Progenitor cell of endocrine pancreas (in vitro differentiated cells): ENCODE measurements around the gene IPO4. TPM values are rescaled to one million over a fixed set of nuclear protein-coding genes. Genes with fewer than 3 reads are reported as not detected.
A peak's percentile ranks its signal among the peaks of the same experiment; 100 is the strongest.
"Not testable (repeated sequence)": the region's sequence is repeated elsewhere in the genome, so short reads cannot be mapped to it uniquely, and the experiment has no call there.

Source experiments
- DNase-seq: peaks from one replicate; pipeline ENCODE4 v3.0.0; 2021; ENCODE audit warnings: low spot score; ENCODE audit not compliant: unreplicated experiment
- H3K27ac Mint-ChIP-seq: 2 replicates; pipeline ENCODE4 v1.8.0; 2021; ENCODE audit warnings: mild to moderate bottlenecking, moderate library complexity, mixed read lengths
- H3K27me3 Mint-ChIP-seq: 2 replicates; pipeline ENCODE4 v1.8.0; 2021; ENCODE audit warnings: mixed read lengths
- H3K36me3 Mint-ChIP-seq: 2 replicates; pipeline ENCODE4 v1.8.0; 2022; ENCODE audit warnings: mixed read lengths; ENCODE audit not compliant: insufficient read depth
- H3K4me1 Mint-ChIP-seq: 2 replicates; pipeline ENCODE4 v1.8.0; 2021; ENCODE audit warnings: low read depth, mixed read lengths
- H3K4me3 Mint-ChIP-seq: 2 replicates; pipeline ENCODE4 v1.8.0; 2021; ENCODE audit warnings: low read depth, mild to moderate bottlenecking, moderate library complexity, mixed read lengths
- H3K9me3 Mint-ChIP-seq: 2 replicates; pipeline ENCODE4 v1.8.0; 2021; ENCODE audit warnings: low read depth, mixed read lengths
- CTCF ChIP-seq: fragments of 200-600 bp; sonication (generic); IDR thresholded peaks from one replicate; pipeline ENCODE4 v1.5.0; 2021; ENCODE audit warnings: antibody characterized with exemption, mild to moderate bottlenecking; ENCODE audit not compliant: unreplicated experiment
- total RNA-seq: library from RNA; stranded (reverse); gene quantifications from 2 replicates; pipeline ENCODE4 v1.2.1, GENCODE V29; 2021

Gene IPO4
- total RNA-seq, 1 donor from 2014 or later: 54.9 TPM

- peaks cover 8% of the 10 kb centered on the region for H3K36me3 Mint-ChIP-seq
- no peaks in the 10 kb centered on the region for H3K9me3 Mint-ChIP-seq
- peak within 1 kb of the TSS; percentile 98 for H3K4me3 Mint-ChIP-seq
- no peak for TF ChIP-seq CTCF
- H3K27me3 Mint-ChIP-seq: no peaks in the 10 kb centered on the region
- peak; percentile 50 for DNase-seq
- H3K4me1 Mint-ChIP-seq: peaks cover 17% of the 10 kb centered on the region
- peak within 1 kb of the TSS; percentile 97 for H3K27ac Mint-ChIP-seq
Measured at GRCh38 chr14:24232121-24232644, 43.6 kb upstream of the IPO4 start, which contains the start of gene NEDD8. NEDD8 (minus strand) TSS chr14:24232367; CDS start chr14:24232267, 100 bp downstream.

GRCh38 chr14:24231263-24232120, 42.9 kb upstream of the IPO4 start:
- DNase-seq: no peak
- Mint-ChIP-seq H3K36me3 (peaks cover 6% of the 10 kb centered on the region), H3K9me3 (no peaks in the 10 kb centered on the region), H3K27me3 (no peaks in the 10 kb centered on the region), H3K4me1 (peaks cover 17% of the 10 kb centered on the region), H3K27ac (peak overlapping the region; percentile 97), H3K4me3 (peak overlapping the region; percentile 98)
- TF ChIP-seq CTCF: no peak

- Mint-ChIP-seq H3K4me3 (no peak overlapping the region), H3K9me3 (no peaks in the 10 kb centered on the region), H3K27ac (no peak overlapping the region), H3K36me3 (no peaks in the 10 kb centered on the region), H3K4me1 (peaks cover 14% of the 10 kb centered on the region), H3K27me3 (no peaks in the 10 kb centered on the region)
- DNase-seq: no peak
- no peak for TF ChIP-seq CTCF
Measured at GRCh38 chr14:24228902-24229301, 40.3 kb upstream of the IPO4 start.

GRCh38 chr14:24226473-24226872, 37.9 kb upstream of the IPO4 start:
- Mint-ChIP-seq H3K4me1 (peaks cover 6% of the 10 kb centered on the region), H3K9me3 (no peaks in the 10 kb centered on the region), H3K4me3 (no peak overlapping the region), H3K27ac (no peak overlapping the region), H3K27me3 (no peaks in the 10 kb centered on the region), H3K36me3 (no peaks in the 10 kb centered on the region)
- TF ChIP-seq CTCF: no peak
- no peak for DNase-seq

- no peak overlapping the region for H3K4me3 Mint-ChIP-seq
- no peaks in the 10 kb centered on the region for H3K9me3 Mint-ChIP-seq
- no peaks in the 10 kb centered on the region for H3K36me3 Mint-ChIP-seq
- TF ChIP-seq CTCF: no peak
- DNase-seq: no peak
- H3K27ac Mint-ChIP-seq: peak overlapping the region; percentile 10
- no peaks in the 10 kb centered on the region for H3K4me1 Mint-ChIP-seq
- no peaks in the 10 kb centered on the region for H3K27me3 Mint-ChIP-seq
Measured at GRCh38 chr14:24224618-24225071, 36.0 kb upstream of the IPO4 start.

GRCh38 chr14:24222987-24223386, 34.4 kb upstream of the IPO4 start:
- not testable (repeated sequence) for H3K27me3 Mint-ChIP-seq, H3K4me1 Mint-ChIP-seq, H3K4me3 Mint-ChIP-seq

More at GRCh38 chr14:24222987-24223386, 34.4 kb upstream of the IPO4 start:
- H3K9me3 Mint-ChIP-seq, DNase-seq, H3K36me3 Mint-ChIP-seq, H3K27ac Mint-ChIP-seq: not testable (repeated sequence)
